GM23338 (cell line): ENCODE results near the gene LIPA. TPM values are rescaled to one million over a fixed set of nuclear protein-coding genes. Genes with fewer than 3 reads are reported as not detected.

Experiments
- ATAC-seq: fragments of 200-7000 bp; cut with Tn5 transposase; 3 replicates; pipeline ENCODE4 v1.9.1; 2020
- DNase-seq: peaks from one replicate; pipeline ENCODE4 v3.0.0-alpha.2; 2015; ENCODE audit warnings: low spot score
- H2AFZ ChIP-seq: fragments of 200-600 bp; sonication (generic); 2 replicates; pipeline ENCODE4 v1.8.0; 2016; ENCODE audit warnings: antibody characterized with exemption, mild to moderate bottlenecking, moderate library complexity
- H3F3A ChIP-seq: fragments of 200-600 bp; sonication (generic); replicated peaks from 2 replicates; pipeline ENCODE4 v1.8.0; 2017; ENCODE audit warnings: antibody characterized with exemption, mixed run types, low read depth
- H3K27ac ChIP-seq: fragments of 200-600 bp; sonication (generic); 2 replicates; pipeline ENCODE4 v1.6.1; 2016; ENCODE audit warnings: low read depth
- H3K27me3 ChIP-seq: fragments of 200-600 bp; sonication (generic); 2 replicates; pipeline ENCODE4 v1.8.0; 2016; ENCODE audit warnings: mild to moderate bottlenecking, mixed run types, moderate library complexity; ENCODE audit not compliant: insufficient read depth
- H3K36me3 ChIP-seq: fragments of 200-600 bp; sonication (generic); 2 replicates; pipeline ENCODE4 v1.8.0; 2016; ENCODE audit warnings: mild to moderate bottlenecking; ENCODE audit not compliant: insufficient read depth
- H3K4me1 ChIP-seq: fragments of 200-600 bp; sonication (generic); 2 replicates; pipeline ENCODE4 v1.8.0; 2016; ENCODE audit warnings: mild to moderate bottlenecking, moderate library complexity; ENCODE audit not compliant: insufficient read depth
- H3K4me2 ChIP-seq: fragments of 200-600 bp; sonication (generic); 2 replicates; pipeline ENCODE4 v1.7.1; 2017; ENCODE audit warnings: mixed run types
- H3K4me3 ChIP-seq: fragments of 200-600 bp; sonication (generic); 2 replicates; pipeline ENCODE4 v1.6.1; 2016; ENCODE audit warnings: mixed run types
- H3K79me2 ChIP-seq: fragments of 200-600 bp; sonication (generic); replicated peaks from 2 replicates; pipeline ENCODE4 v1.8.0; 2017; ENCODE audit warnings: mild to moderate bottlenecking; ENCODE audit not compliant: insufficient read depth
- H3K9me2 ChIP-seq: fragments of 200-600 bp; sonication (generic); 2 replicates; pipeline ENCODE4 v1.8.0; 2017; ENCODE audit not compliant: insufficient read depth
- H4K20me1 ChIP-seq: fragments of 200-600 bp; sonication (generic); replicated peaks from 2 replicates; pipeline ENCODE4 v1.8.0; 2017; ENCODE audit warnings: mild to moderate bottlenecking; ENCODE audit not compliant: insufficient read depth
- H3K27ac Mint-ChIP-seq: 2 replicates; pipeline ENCODE4 v1.8.0; 2020; ENCODE audit warnings: inconsistent platforms, mild to moderate bottlenecking, moderate library complexity, mixed read lengths
- H3K27me3 Mint-ChIP-seq: 3 replicates; pipeline ENCODE4 v1.8.0; 2022; ENCODE audit warnings: low read depth, mild to moderate bottlenecking, moderate library complexity, mixed read lengths, inconsistent platforms; ENCODE audit not compliant: insufficient read depth, poor library complexity
- H3K36me3 Mint-ChIP-seq: 3 replicates; pipeline ENCODE4 v1.8.0; 2021; ENCODE audit warnings: low read depth, mild to moderate bottlenecking, inconsistent platforms, moderate library complexity, mixed read lengths
- H3K4me1 Mint-ChIP-seq: 3 replicates; pipeline ENCODE4 v1.8.0; 2020; ENCODE audit warnings: mild to moderate bottlenecking, inconsistent platforms, mixed read lengths
- H3K4me3 Mint-ChIP-seq: 3 replicates; pipeline ENCODE4 v1.8.0; 2021; ENCODE audit warnings: moderate library complexity, mild to moderate bottlenecking, inconsistent platforms, mixed read lengths
- H3K9me3 Mint-ChIP-seq: 3 replicates; pipeline ENCODE4 v1.8.0; 2020; ENCODE audit warnings: moderate library complexity, mild to moderate bottlenecking, inconsistent platforms, mixed read lengths
- CREB1 ChIP-seq: fragments of 250-450 bp; sonication (Bioruptor Pico); IDR thresholded peaks from 2 replicates; pipeline ENCODE4 v1.5.0; 2020; ENCODE audit warnings: low read depth, mild to moderate bottlenecking, moderate library complexity
- CTCF ChIP-seq, 2 experiments: fragments of 200-600 bp in 1 of 2; sonication (generic) in 1 of 2; conservative IDR thresholded peaks; 2 replicates each; pipeline versions ENCODE4 v1.5.1 to v1.6.1; 2016 to 2017; ENCODE audit warnings: antibody characterized with exemption in 2 of 2, low read depth in 2 of 2, mild to moderate bottlenecking in 2 of 2, moderate library complexity in 1 of 2
- EZH2 ChIP-seq: fragments of 200-600 bp; sonication (generic); IDR thresholded peaks from one replicate; pipeline ENCODE4 v1.8.0; 2017; ENCODE audit warnings: antibody characterized with exemption, mild to moderate bottlenecking, low read depth; ENCODE audit not compliant: unreplicated experiment
- EZH2phosphoT487 ChIP-seq: fragments of 200-600 bp; sonication (generic); IDR thresholded peaks from one replicate; pipeline ENCODE4 v1.8.1; 2018; ENCODE audit warnings: antibody characterized with exemption; ENCODE audit not compliant: unreplicated experiment
- JUNB ChIP-seq: IDR thresholded peaks from one replicate; pipeline ENCODE4 v1.6.1; 2016; ENCODE audit warnings: antibody characterized with exemption; ENCODE audit not compliant: unreplicated experiment
- NANOG ChIP-seq: IDR thresholded peaks from 2 replicates; pipeline ENCODE4 v1.6.1; 2016; ENCODE audit warnings: antibody characterized with exemption, borderline replicate concordance
- POLR2AphosphoS5 ChIP-seq: IDR thresholded peaks from 2 replicates; pipeline ENCODE4 v1.6.1; 2016; ENCODE audit warnings: antibody characterized with exemption, low read depth
- REST ChIP-seq: IDR thresholded peaks from one replicate; pipeline ENCODE4 v1.6.1; 2018; ENCODE audit warnings: antibody characterized with exemption; ENCODE audit not compliant: unreplicated experiment
- STAT1 ChIP-seq: IDR thresholded peaks from one replicate; pipeline ENCODE4 v1.6.1; 2016; ENCODE audit warnings: antibody characterized with exemption; ENCODE audit not compliant: unreplicated experiment
- ZNF114 ChIP-seq: fragments of 250-450 bp; sonication (Bioruptor Pico); IDR thresholded peaks from 2 replicates; pipeline ENCODE4 v1.5.0; 2020; ENCODE audit warnings: mild to moderate bottlenecking, moderate library complexity
- ZNF331 ChIP-seq: fragments of 250-450 bp; sonication (Bioruptor Pico); IDR thresholded peaks from 2 replicates; pipeline ENCODE4 v1.5.0; 2020; ENCODE audit warnings: low read depth, mild to moderate bottlenecking, moderate library complexity
- polyA plus RNA-seq: library from polyadenylated mRNA; unstranded; fragments of >200 nt; fragmentation: Nextera tagmentation; extraction: Ambion mirVana; gene quantifications from 2 replicates; pipeline ENCODE4 v1.2.1, GENCODE V29; 2016
- total RNA-seq: library from RNA; depleted of rRNA; stranded (reverse); fragments of >200 nt; shearing (Covaris generic); gene quantifications from 2 replicates; pipeline ENCODE4 v1.2.3, GENCODE V29; 2014
- TF ChIP-seq, protein P1 (sequence below): fragments of 250-450 bp; sonication (Bioruptor Pico); IDR thresholded peaks from 2 replicates; pipeline ENCODE4 v1.5.0; 2020; ENCODE audit warnings: mild to moderate bottlenecking, moderate library complexity
- TF ChIP-seq, protein P2 (sequence below): IDR thresholded peaks from 2 replicates; pipeline ENCODE4 v1.6.1; 2016; ENCODE audit warnings: antibody characterized with exemption

The LIPA gene
- total and polyA plus RNA-seq, 2 experiments from 2014 or later: 37.8 to 86.3 TPM

GRCh38 chr10:89263531-89263930 is 12.0 kb upstream of the LIPA start:
- no peak for DNase-seq
- H3K27me3 ChIP-seq: no peaks in the 10 kb centered on the region
- H3K79me2 ChIP-seq: no peaks in the 10 kb centered on the region
- H3K4me2 ChIP-seq: no peak overlapping the region
- no peak overlapping the region for H3K4me3 ChIP-seq
- no peaks in the 10 kb centered on the region for H3K4me1 ChIP-seq
- H3K27ac ChIP-seq: no peak overlapping the region
- H3K36me3 Mint-ChIP-seq: peaks cover 3% of the 10 kb centered on the region; the same call in 1 of the 3 replicates
- H3K9me3 Mint-ChIP-seq: peaks cover 13% of the 10 kb centered on the region
- H3K36me3 ChIP-seq: no peaks in the 10 kb centered on the region
- H3K4me3 Mint-ChIP-seq: no peak overlapping the region
- TF ChIP-seq POLR2AphosphoS5 (no peak), ZNF331 (no peak), EZH2 (no peak), ZNF114 (CRISPR knock-in tag) (no peak), EZH2phosphoT487 (no peak), CREB1 (CRISPR knock-in tag) (no peak), CTCF (conservative IDR thresholded peaks at IDR 0.05; ENCODE audit: low read depth in 2 of 2) (no peak), NANOG (no peak), REST (no peak), STAT1 (no peak), JUNB (no peak)
- TF ChIP-seq, protein P1, sequence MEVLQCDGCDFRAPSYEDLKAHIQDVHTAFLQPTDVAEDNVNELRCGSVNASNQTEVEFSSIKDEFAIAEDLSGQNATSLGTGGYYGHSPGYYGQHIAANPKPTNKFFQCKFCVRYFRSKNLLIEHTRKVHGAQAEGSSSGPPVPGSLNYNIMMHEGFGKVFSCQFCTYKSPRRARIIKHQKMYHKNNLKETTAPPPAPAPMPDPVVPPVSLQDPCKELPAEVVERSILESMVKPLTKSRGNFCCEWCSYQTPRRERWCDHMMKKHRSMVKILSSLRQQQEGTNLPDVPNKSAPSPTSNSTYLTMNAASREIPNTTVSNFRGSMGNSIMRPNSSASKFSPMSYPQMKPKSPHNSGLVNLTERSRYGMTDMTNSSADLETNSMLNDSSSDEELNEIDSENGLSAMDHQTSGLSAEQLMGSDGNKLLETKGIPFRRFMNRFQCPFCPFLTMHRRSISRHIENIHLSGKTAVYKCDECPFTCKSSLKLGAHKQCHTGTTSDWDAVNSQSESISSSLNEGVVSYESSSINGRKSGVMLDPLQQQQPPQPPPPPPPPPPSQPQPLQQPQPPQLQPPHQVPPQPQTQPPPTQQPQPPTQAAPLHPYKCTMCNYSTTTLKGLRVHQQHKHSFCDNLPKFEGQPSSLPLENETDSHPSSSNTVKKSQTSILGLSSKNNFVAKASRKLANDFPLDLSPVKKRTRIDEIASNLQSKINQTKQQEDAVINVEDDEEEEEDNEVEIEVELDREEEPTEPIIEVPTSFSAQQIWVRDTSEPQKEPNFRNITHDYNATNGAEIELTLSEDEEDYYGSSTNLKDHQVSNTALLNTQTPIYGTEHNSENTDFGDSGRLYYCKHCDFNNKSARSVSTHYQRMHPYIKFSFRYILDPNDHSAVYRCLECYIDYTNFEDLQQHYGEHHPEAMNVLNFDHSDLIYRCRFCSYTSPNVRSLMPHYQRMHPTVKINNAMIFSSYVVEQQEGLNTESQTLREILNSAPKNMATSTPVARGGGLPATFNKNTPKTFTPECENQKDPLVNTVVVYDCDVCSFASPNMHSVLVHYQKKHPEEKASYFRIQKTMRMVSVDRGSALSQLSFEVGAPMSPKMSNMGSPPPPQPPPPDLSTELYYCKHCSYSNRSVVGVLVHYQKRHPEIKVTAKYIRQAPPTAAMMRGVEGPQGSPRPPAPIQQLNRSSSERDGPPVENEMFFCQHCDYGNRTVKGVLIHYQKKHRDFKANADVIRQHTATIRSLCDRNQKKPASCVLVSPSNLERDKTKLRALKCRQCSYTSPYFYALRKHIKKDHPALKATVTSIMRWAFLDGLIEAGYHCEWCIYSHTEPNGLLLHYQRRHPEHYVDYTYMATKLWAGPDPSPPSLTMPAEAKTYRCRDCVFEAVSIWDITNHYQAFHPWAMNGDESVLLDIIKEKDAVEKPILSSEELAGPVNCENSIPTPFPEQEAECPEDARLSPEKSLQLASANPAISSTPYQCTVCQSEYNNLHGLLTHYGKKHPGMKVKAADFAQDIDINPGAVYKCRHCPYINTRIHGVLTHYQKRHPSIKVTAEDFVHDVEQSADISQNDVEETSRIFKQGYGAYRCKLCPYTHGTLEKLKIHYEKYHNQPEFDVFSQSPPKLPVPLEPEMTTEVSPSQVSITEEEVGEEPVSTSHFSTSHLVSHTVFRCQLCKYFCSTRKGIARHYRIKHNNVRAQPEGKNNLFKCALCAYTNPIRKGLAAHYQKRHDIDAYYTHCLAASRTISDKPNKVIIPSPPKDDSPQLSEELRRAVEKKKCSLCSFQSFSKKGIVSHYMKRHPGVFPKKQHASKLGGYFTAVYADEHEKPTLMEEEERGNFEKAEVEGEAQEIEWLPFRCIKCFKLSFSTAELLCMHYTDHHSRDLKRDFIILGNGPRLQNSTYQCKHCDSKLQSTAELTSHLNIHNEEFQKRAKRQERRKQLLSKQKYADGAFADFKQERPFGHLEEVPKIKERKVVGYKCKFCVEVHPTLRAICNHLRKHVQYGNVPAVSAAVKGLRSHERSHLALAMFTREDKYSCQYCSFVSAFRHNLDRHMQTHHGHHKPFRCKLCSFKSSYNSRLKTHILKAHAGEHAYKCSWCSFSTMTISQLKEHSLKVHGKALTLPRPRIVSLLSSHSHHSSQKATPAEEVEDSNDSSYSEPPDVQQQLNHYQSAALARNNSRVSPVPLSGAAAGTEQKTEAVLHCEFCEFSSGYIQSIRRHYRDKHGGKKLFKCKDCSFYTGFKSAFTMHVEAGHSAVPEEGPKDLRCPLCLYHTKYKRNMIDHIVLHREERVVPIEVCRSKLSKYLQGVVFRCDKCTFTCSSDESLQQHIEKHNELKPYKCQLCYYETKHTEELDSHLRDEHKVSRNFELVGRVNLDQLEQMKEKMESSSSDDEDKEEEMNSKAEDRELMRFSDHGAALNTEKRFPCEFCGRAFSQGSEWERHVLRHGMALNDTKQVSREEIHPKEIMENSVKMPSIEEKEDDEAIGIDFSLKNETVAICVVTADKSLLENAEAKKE (CRISPR knock-in tag): no peak
- TF ChIP-seq, protein P2, sequence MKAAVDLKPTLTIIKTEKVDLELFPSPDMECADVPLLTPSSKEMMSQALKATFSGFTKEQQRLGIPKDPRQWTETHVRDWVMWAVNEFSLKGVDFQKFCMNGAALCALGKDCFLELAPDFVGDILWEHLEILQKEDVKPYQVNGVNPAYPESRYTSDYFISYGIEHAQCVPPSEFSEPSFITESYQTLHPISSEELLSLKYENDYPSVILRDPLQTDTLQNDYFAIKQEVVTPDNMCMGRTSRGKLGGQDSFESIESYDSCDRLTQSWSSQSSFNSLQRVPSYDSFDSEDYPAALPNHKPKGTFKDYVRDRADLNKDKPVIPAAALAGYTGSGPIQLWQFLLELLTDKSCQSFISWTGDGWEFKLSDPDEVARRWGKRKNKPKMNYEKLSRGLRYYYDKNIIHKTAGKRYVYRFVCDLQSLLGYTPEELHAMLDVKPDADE: no peak
- H3K27ac Mint-ChIP-seq: no peak overlapping the region
- H3K9me2 ChIP-seq: no peaks in the 10 kb centered on the region
- ATAC-seq: no peak
- peaks cover 4% of the 10 kb centered on the region for H3K27me3 Mint-ChIP-seq
- H2AFZ ChIP-seq: no peak overlapping the region
- H4K20me1 ChIP-seq: no peaks in the 10 kb centered on the region
- H3F3A ChIP-seq: no peaks in the 10 kb centered on the region
- peaks cover 4% of the 10 kb centered on the region for H3K4me1 Mint-ChIP-seq
